Prostate gland (tissue), 2 donors: ENCODE data around the gene USP9X.

ENCODE experiments used
- POLR2A ChIP-seq: fragments of 450-650 bp; IDR thresholded peaks from one replicate; pipeline ENCODE4 v1.6.1; 2016; ENCODE audit warnings: antibody characterized with exemption, mild to moderate bottlenecking
- TF ChIP-seq, protein P1 (sequence below), 4 experiments: fragments of 200-600 bp in 2 of 4; fragments of 450-650 bp in 2 of 4; sonication (generic) in 2 of 4; IDR thresholded peaks; 1 replicate in 3 of 4; 2 replicates in 1 of 4; pipeline ENCODE4 v1.5.1; 2016 to 2019; ENCODE audit warnings: antibody characterized with exemption in 4 of 4, mild to moderate bottlenecking in 2 of 4, moderate library complexity in 2 of 4

DNA sequence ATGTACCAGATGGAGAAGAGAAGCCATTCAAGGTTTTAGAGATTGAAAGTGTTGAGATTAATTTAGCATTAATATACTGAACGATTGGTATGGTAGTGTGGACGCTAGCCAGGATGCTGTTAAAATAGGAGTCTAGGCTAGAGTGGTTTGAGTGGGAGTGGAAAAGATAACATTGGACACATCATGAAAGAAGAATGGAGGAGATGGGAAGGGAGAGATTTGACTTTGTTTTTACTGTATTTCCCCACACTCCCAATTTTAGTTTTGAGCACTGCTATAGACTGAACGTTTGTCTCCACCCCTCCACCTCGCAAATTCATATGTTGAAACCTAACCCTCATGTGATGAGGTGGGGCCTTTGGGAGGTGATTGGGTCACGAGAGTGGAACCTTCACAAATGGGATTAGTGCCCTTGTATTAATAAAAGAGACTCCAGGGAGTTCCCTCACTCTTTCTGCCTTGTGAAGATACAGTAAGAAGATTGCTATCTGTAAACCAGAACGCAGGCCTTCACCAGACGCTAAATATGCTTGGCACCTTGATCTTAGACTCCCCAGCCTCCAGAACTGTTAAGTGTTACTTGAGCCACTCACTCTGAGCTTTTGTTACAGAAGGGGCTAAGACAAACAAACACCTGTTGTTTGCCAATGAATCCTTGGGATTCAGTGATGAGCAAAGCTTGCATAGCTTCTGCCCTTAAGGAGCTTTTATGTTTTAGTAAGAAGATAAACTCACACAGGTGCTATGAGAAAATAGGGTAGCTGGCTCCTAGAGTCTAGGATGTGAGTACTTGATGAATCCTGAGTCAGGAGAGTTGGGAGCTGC lies 25.8 kb downstream of the USP9X start:
- no peak for TF ChIP-seq POLR2A
- TF ChIP-seq, protein P1, sequence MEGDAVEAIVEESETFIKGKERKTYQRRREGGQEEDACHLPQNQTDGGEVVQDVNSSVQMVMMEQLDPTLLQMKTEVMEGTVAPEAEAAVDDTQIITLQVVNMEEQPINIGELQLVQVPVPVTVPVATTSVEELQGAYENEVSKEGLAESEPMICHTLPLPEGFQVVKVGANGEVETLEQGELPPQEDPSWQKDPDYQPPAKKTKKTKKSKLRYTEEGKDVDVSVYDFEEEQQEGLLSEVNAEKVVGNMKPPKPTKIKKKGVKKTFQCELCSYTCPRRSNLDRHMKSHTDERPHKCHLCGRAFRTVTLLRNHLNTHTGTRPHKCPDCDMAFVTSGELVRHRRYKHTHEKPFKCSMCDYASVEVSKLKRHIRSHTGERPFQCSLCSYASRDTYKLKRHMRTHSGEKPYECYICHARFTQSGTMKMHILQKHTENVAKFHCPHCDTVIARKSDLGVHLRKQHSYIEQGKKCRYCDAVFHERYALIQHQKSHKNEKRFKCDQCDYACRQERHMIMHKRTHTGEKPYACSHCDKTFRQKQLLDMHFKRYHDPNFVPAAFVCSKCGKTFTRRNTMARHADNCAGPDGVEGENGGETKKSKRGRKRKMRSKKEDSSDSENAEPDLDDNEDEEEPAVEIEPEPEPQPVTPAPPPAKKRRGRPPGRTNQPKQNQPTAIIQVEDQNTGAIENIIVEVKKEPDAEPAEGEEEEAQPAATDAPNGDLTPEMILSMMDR (IDR thresholded peaks at IDR 0.05) = no peak
